ENCODE measurements around the gene SPATA31C2. TPM values are rescaled to one million over a fixed set of nuclear protein-coding genes. Genes with fewer than 3 reads are reported as not detected.

SPATA31C2 gene
- total RNA-seq, 3 donors from 2014 or later, result not detected

DNA sequence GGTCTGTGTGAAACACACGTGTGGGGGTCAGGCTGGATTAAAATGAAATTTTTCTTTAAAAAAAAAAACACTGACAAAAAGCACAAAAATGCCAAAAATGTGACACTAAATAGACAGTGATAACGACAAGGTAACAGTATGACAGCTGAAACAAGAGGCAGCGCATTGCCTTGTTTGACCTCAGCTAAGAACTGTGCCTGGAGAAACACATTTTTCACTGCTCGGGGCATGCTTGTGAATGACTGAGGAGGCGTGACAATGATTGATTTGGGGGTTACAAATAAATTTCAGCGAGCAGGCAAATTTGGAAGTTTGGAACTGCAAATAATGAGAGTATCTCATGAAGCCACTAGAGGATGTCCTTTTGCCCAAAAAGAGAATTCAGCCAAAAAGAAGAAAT is 44.2 kb upstream of the SPATA31C2 start:
- intact Hi-C loops (cut with DNase I; ENCODE audit: low total_unique reads), result no loop called here
- Histone ChIP-seq H3K4me3 (no peak overlapping the region), H3K27me3 (no peaks in the 10 kb centered on the region), H3K27ac (no peak overlapping the region), H3K9me3 (no peaks in the 10 kb centered on the region), H3K4me1 (no peaks in the 10 kb centered on the region), H3K36me3 (no peaks in the 10 kb centered on the region)
- no peak for DNase-seq (ENCODE audit: low spot score in 2 of 2)
- TF ChIP-seq POLR2A (IDR thresholded peaks at IDR 0.05), result no peak
- TF ChIP-seq CTCF (IDR thresholded peaks at IDR 0.05), result no peak
- TF ChIP-seq POLR2AphosphoS5 (IDR thresholded peaks at IDR 0.05), result no peak

GRCh38 chr9:88180081-88180765 is 41.9 kb upstream of the SPATA31C2 start:
- no peaks in the 10 kb centered on the region for H3K27me3 ChIP-seq
- no peak for DNase-seq (ENCODE audit: low spot score in 2 of 2)
- H3K4me1 ChIP-seq, result no peaks in the 10 kb centered on the region
- no peak overlapping the region for H3K27ac ChIP-seq
- intact Hi-C loops (cut with DNase I; ENCODE audit: low total_unique reads), result no loop called here
- H3K9me3 ChIP-seq, result no peaks in the 10 kb centered on the region
- no peaks in the 10 kb centered on the region for H3K36me3 ChIP-seq
- TF ChIP-seq POLR2A (IDR thresholded peaks at IDR 0.05) (no peak), POLR2AphosphoS5 (IDR thresholded peaks at IDR 0.05) (no peak), CTCF (IDR thresholded peaks at IDR 0.05) (no peak)
- H3K4me3 ChIP-seq, result no peak overlapping the region

- TF ChIP-seq POLR2AphosphoS5 (IDR thresholded peaks at IDR 0.05) (no peak), CTCF (IDR thresholded peaks at IDR 0.05) (no peak), POLR2A (IDR thresholded peaks at IDR 0.05) (no peak)
- no peaks in the 10 kb centered on the region for H3K4me1 ChIP-seq
- H3K27ac ChIP-seq, result no peak overlapping the region
- intact Hi-C loops (cut with DNase I; ENCODE audit: low total_unique reads), result no loop called here
- H3K36me3 ChIP-seq, result no peaks in the 10 kb centered on the region
- DNase-seq (ENCODE audit: low spot score in 2 of 2), result no peak
- no peak overlapping the region for H3K4me3 ChIP-seq
- no peaks in the 10 kb centered on the region for H3K27me3 ChIP-seq
- no peaks in the 10 kb centered on the region for H3K9me3 ChIP-seq
Observed at GRCh38 chr9:88179062-88179521, 40.8 kb upstream of the SPATA31C2 start.

- Histone ChIP-seq H3K4me3 (no peak overlapping the region), H3K4me1 (no peaks in the 10 kb centered on the region), H3K27me3 (no peaks in the 10 kb centered on the region), H3K27ac (no peak overlapping the region), H3K9me3 (no peaks in the 10 kb centered on the region), H3K36me3 (no peaks in the 10 kb centered on the region)
- TF ChIP-seq POLR2AphosphoS5 (IDR thresholded peaks at IDR 0.05) (no peak), POLR2A (IDR thresholded peaks at IDR 0.05) (no peak)
- no peak for DNase-seq (ENCODE audit: low spot score in 2 of 2)
- intact Hi-C loops (cut with DNase I; ENCODE audit: low total_unique reads), result no loop called here
Observed at GRCh38 chr9:88178641-88179040, 40.4 kb upstream of the SPATA31C2 start.

DNA sequence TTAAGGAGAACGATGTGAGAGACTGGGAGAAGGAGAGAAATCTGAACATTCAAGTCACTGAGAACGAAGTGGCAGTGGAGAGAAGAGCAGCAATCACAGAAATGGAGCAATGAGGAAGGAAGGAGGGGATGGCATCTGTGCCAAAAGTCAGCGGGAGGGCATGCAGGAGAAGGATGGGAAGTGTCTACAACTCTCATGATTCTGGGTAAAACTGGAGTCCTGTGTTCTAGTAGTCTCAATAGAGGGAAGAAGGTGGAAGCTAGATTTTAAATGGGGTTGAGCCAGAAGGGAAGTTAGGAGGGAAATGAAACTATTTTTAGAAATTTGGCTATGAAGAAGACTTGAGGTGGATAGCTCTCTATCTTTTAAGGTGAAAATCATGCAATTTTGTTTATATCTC is 39.1 kb upstream of the SPATA31C2 start:
- Histone ChIP-seq H3K36me3 (no peaks in the 10 kb centered on the region), H3K4me1 (no peaks in the 10 kb centered on the region), H3K4me3 (no peak overlapping the region), H3K27me3 (no peaks in the 10 kb centered on the region), H3K9me3 (no peaks in the 10 kb centered on the region), H3K27ac (no peak overlapping the region)
- DNase-seq (ENCODE audit: low spot score in 2 of 2), result no peak
- TF ChIP-seq POLR2A (IDR thresholded peaks at IDR 0.05) (no peak), POLR2AphosphoS5 (IDR thresholded peaks at IDR 0.05) (no peak), CTCF (IDR thresholded peaks at IDR 0.05) (no peak)
- intact Hi-C loops (cut with DNase I; ENCODE audit: low total_unique reads), result no loop called here
